HG03520 (cell line): Measurements from ENCODE around the gene SUGT1.

ENCODE experiments used
- ATAC-seq: cut with Tn5 transposase; IDR thresholded peaks from one replicate; pipeline ENCODE4 v1.9.1; 2021; ENCODE audit warnings: mild to moderate bottlenecking, moderate library complexity; ENCODE audit not compliant: unreplicated experiment

SUGT1 gene

DNA sequence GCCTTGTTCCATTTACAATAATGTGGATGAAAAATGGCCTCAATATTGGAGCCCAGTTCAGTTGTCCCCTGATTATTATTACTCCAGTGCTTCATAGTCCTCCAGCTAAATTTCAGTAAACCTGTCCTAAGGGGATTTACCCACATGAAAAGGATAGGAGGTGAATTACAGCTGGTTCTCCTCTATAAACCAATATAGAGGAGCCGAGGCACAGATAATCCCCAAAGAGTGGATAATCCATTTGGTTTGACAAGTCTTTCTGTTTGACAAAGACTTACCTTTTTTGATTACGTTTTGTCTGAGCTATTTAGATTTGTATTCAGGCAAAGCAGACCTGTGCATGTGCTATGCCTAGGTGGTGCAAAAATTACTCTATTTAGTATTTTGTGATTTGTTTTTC, 84.3 kb downstream of the SUGT1 start:
- no peak for ATAC-seq

GRCh38 chr13:52737451-52737850, 84.8 kb downstream of the SUGT1 start:
- ATAC-seq, result no peak

DNA sequence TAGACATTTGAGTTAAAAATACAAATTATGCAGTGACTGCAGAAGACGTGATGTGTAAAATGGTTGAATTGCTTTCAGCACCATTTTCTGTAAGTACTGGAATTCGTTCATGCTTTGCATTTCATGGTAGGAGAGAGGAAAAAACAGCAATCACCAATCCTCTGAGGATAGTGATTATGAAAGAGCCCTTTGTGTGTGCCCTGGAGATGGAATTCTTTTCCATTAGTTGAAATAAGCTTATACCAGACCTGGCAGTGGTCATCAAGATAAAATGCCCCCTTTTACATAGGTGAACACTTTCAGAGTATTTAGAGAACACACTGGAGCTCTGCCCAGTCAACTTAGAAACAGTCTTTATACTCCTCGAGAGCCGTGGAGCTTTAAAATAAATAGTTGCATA, 85.3 kb downstream of the SUGT1 start:
- no peak for ATAC-seq

DNA sequence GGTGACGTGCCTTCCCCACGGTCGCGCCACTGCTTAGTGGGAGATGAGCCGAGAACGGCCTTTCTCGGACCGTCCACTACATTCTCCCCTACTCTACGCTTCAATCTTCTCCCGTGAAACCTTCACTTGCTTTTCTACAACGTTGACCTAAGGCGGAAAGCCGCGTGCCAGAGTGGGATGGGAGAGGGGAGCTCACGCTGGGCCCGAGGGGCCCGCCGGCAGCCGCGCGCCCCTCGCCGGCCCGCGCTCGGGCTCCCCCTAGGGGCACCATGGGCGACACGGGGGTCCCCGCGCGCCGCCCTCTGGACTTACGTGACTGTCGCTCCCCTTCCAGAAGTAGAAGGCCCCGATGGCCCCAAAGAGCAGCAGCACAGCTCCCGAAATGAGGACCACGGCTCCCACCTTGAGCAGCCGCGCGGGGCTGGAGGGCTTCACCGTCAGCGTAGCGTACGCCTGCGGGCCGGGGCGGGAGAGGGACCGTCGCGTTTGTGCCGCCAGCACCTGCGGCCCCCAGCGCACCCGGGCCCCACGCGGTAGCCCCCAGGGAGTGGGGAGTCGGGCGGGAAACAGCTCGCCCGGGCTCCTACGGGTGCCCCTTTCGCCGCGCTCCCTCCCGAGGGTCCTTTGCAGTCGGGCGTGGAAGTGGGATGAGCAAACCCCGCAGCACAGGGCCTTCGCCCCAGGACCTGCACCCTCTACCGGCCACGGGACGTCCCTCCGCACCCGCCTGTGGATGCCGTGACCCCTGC, 86.3 kb downstream of the SUGT1 start:
- ATAC-seq, result no peak

DNA sequence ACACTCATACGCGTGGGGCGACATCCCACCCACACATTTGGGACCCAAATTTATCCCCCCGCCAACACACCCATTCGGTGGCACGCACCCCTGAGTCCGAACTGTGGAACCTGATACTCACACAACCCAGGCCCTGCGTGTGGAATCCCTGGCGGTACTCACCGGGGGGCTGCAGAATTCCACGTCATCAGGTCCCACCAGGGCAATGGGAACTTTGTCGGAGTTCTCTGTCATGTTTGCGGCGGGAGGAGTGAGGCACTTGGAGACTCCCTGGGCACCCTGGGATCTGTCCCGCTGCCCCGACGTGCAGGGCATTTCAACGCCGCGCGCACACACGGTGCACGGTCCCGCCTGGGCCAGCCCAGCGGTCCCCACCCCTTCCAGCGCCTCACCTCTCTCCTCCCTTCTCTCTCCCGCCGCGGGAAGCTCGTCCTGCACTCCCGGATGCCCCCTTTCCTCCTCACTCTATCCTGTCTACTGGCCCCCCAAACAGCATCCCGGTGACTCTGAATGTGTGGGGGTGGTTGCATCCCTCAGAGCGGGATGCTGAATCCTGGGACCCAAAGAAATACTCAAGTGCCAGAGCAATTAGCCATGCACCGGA, 86.9 kb downstream of the SUGT1 start, which contains the start of gene CNMD:
Gene CNMD, minus strand, starts transcription at position 353 of the 604 bp plus-strand sequence. Its CDS starts 119 bp downstream, at position 234.
- no peak for ATAC-seq

GRCh38 chr13:52743569-52743968, 90.9 kb downstream of the SUGT1 start:
- ATAC-seq, result no peak

- no peak for ATAC-seq
Measured at GRCh38 chr13:52743988-52744387, 91.4 kb downstream of the SUGT1 start.

GRCh38 chr13:52744842-52745375, 92.3 kb downstream of the SUGT1 start:
- ATAC-seq, result no peak

DNA sequence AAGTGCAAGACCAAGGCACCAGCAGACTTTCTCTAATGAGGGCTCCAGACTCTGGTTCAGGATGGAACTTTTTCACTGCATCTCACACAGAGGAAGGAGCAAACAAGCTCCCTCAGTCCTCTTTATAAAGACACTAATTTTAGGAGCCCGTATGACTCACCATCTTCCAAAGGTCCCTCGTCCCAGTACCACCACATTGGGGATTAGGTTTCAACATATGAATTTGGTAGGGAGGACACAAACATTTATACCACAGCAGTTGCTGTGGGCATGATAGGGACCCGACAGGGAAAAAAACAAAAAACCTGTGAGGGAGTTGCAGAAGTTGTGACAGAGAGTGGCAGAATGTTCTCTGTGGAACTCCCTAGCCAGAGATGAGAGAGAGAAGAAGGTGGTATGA, 93.5 kb downstream of the SUGT1 start:
- no peak for ATAC-seq

DNA sequence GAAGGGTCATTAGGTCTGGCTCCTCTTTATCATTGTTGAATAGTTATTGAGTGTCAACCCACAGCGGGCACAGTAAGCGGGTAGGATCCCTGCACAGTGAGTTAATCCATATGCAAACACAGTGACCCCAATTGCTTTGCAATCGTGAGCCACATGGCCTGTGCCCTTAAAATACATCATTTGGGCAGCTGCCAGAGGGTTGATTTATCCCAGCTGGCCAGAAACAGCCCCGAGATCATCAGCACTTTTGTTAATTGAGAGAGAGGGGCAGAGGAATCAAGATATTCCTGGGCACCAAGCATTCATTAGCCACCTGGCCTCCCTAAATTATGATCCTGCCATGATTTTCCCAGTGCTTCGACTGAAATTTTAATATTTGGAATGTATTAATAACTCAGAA, 96.8 kb downstream of the SUGT1 start:
- ATAC-seq, result no peak
